Measurements from ENCODE around the gene ASTN1. TPM values are rescaled to one million over a fixed set of nuclear protein-coding genes. Genes with fewer than 3 reads are reported as not detected.

Gene ASTN1
- total and polyA plus RNA-seq, 9 of the 15 experiments (the other 6 are each of a cell fraction or from before 2014, with no cell fraction given): 0.05 to 0.22 (median 0.18) TPM

DNA sequence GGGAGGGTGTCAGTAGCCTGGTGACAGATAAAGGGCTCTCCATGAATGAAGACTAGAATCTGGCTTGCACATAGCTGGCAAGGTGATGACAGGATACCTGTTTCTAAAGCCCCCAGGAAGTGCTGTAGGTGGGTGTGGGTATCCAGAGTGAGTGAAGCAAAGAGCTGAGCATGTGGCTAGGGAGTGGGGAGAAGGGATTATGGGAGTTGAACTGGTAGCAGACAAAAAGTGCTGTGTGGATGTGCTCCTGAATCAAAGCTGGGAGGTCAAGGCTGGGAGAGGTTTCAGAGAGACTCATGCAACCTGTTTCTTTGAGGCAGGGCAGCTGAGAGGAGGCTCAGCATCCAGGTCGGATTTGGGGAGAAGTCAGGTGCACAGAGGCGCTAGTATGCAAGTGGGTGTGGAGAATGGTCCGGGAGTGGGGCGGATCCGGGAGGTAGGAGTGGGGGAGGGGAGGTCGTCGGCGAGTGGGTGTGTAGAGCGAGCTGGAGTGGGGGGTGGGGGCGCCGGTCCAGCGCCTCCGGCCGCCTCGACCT is 600 bp downstream of the ASTN1 start (continued):
- TF ChIP-seq, protein P1, sequence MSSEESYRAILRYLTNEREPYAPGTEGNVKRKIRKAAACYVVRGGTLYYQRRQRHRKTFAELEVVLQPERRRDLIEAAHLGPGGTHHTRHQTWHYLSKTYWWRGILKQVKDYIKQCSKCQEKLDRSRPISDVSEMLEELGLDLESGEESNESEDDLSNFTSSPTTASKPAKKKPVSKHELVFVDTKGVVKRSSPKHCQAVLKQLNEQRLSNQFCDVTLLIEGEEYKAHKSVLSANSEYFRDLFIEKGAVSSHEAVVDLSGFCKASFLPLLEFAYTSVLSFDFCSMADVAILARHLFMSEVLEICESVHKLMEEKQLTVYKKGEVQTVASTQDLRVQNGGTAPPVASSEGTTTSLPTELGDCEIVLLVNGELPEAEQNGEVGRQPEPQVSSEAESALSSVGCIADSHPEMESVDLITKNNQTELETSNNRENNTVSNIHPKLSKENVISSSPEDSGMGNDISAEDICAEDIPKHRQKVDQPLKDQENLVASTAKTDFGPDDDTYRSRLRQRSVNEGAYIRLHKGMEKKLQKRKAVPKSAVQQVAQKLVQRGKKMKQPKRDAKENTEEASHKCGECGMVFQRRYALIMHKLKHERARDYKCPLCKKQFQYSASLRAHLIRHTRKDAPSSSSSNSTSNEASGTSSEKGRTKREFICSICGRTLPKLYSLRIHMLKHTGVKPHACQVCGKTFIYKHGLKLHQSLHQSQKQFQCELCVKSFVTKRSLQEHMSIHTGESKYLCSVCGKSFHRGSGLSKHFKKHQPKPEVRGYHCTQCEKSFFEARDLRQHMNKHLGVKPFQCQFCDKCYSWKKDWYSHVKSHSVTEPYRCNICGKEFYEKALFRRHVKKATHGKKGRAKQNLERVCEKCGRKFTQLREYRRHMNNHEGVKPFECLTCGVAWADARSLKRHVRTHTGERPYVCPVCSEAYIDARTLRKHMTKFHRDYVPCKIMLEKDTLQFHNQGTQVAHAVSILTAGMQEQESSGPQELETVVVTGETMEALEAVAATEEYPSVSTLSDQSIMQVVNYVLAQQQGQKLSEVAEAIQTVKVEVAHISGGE (CRISPR knock-in tag; IDR thresholded peaks at IDR 0.05): no peak
- TF ChIP-seq PURB (CRISPR knock-in tag; IDR thresholded peaks at IDR 0.05; ENCODE audit: low read depth): no peak
- TF ChIP-seq GATAD2A (IDR thresholded peaks at IDR 0.05): no peak
- no peak for TF ChIP-seq CCAR2 (IDR thresholded peaks at IDR 0.05; ENCODE audit: low read depth, low read length)

GRCh38 chr1:177162243-177162642 is 2.3 kb downstream of the ASTN1 start:
- Histone ChIP-seq H4K20me1 (replicated peaks; ENCODE audit: control insufficient read depth, insufficient read depth, low read length) (no peaks in the 10 kb centered on the region), H3K9ac (ENCODE audit: insufficient read depth in 1 of 2, low read depth in 2 of 2, low read length in 2 of 2) (no peak overlapping the region), H3K27me3 (ENCODE audit: control insufficient read depth in 2 of 2, insufficient read depth in 2 of 2, low read length in 2 of 2) (0 out of 5 replicates have a peak, but pooled peaks cover 0 to 4% of the 10 kb centered on the region in 2 experiments), H3K9me3 (replicated peaks; ENCODE audit: control insufficient read depth, insufficient read depth, low read depth, low read length) (no peaks in the 10 kb centered on the region), H3K4me2 (ENCODE audit: insufficient read depth, low read length) (no peak overlapping the region), H3K27ac (ENCODE audit: extremely low read depth, low read depth, low read length) (no peak overlapping the region), H2AFZ (ENCODE audit: low read depth, low read length) (no peak overlapping the region), H3K79me2 (ENCODE audit: control insufficient read depth, insufficient read depth, low read length) (no peaks in the 10 kb centered on the region), H3K36me3 (ENCODE audit: control insufficient read depth, insufficient read depth, low read length) (no peaks in the 10 kb centered on the region), H3K4me1 (replicated peaks in 1 of 2; ENCODE audit: control insufficient read depth in 2 of 2, insufficient read depth in 2 of 2, low read length in 2 of 2) (peaks cover 0 to 5% of the 10 kb centered on the region in 2 experiments; a peak in 1 of 5 replicates), H3K9me1 (ENCODE audit: control insufficient read depth, insufficient read depth, low read length) (no peaks in the 10 kb centered on the region), H3K4me3 (no peak overlapping the region)
- in situ Hi-C loops (cut with MboI): no loop called here
- no peak for ATAC-seq
- FAIRE-seq: no peak
- ChIA-PET POLR2A (no interaction called here), CTCF (ENCODE audit: low intra/inter-chr PET ratio) (no interaction called here)
- BruUV-seq (replicated peaks): no TSS peak
- TF ChIP-seq YBX1 (IDR thresholded peaks at IDR 0.05): no peak
- TF ChIP-seq, protein P2, sequence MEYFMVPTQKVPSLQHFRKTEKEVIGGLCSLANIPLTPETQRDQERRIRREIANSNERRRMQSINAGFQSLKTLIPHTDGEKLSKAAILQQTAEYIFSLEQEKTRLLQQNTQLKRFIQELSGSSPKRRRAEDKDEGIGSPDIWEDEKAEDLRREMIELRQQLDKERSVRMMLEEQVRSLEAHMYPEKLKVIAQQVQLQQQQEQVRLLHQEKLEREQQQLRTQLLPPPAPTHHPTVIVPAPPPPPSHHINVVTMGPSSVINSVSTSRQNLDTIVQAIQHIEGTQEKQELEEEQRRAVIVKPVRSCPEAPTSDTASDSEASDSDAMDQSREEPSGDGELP (CRISPR knock-in tag; IDR thresholded peaks at IDR 0.05; ENCODE audit: borderline replicate concordance): no peak
- TF ChIP-seq DEAF1 (CRISPR knock-in tag; IDR thresholded peaks at IDR 0.05): no peak
- 2% methylated on average over 2 of the region's 2 CpGs for WGBS (ENCODE audit: insufficient coverage, low coverage, missing lambda C conversion rate)
- intact Hi-C loops (cut with micrococcal nuclease): no loop called here
- no peak for DNase-seq (ENCODE audit: extremely low read depth in 1 of 4, low spot score in 3 of 4)

All from K562 (cell line).